GM18951 (cell line): ENCODE results near the gene TRAPPC11.

Experiments
- POLR2A ChIP-seq: IDR thresholded peaks from 4 replicates; pipeline ENCODE4 v1.6.1; 2011; ENCODE audit warnings: mild to moderate bottlenecking; ENCODE audit not compliant: insufficient read length, insufficient read depth; ENCODE audit errors: extremely low read depth
- in situ Hi-C: fragments of 300-500 bp; cut with MboI; formaldehyde crosslinking; loops from one replicate; pipeline ENCODE4 v1.12.0; 2022; ENCODE audit warnings: low sequenced_read_pairs, mixed read lengths, inconsistent platforms; ENCODE audit not compliant: unreplicated experiment

Gene TRAPPC11

GRCh38 chr4:183631577-183632198 is 27.4 kb upstream of the TRAPPC11 start:
- in situ Hi-C loops: no loop called here

DNA sequence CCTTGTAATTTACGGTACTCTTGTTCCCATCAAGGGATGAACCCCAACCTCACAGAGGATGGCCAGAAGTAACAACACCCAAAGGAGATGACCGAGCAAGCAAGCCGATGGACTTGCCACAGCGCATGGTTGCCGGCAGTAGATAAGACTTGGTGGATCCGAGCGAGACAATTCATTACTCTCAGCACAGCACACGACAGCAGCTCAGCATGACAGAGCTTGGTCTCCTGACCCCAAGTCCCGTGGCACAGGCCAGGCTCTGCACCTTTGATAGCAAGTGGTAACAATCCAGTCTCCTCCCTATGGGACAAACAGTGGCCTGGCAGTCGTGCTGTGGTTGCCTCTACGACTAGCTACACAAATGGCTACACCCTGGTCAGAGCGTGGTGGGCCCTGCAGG is 26.4 kb upstream of the TRAPPC11 start:
- no peak for TF ChIP-seq POLR2A
- in situ Hi-C loops: no loop called here

More at GRCh38 chr4:183631577-183632198, 27.4 kb upstream of the TRAPPC11 start:
- TF ChIP-seq POLR2A: no peak

- in situ Hi-C loops: no loop called here
- TF ChIP-seq POLR2A: no peak
Observed at GRCh38 chr4:183633476-183634400, 25.4 kb upstream of the TRAPPC11 start.

- in situ Hi-C loops: no loop called here
- TF ChIP-seq POLR2A: no peak
Observed at GRCh38 chr4:183635321-183635720, 23.8 kb upstream of the TRAPPC11 start.

GRCh38 chr4:183635741-183636140 is 23.4 kb upstream of the TRAPPC11 start:
- in situ Hi-C loops: no loop called here
- TF ChIP-seq POLR2A: no peak

- TF ChIP-seq POLR2A: no peak
- in situ Hi-C loops: no loop called here
Observed at GRCh38 chr4:183636503-183636902, 22.6 kb upstream of the TRAPPC11 start.

DNA sequence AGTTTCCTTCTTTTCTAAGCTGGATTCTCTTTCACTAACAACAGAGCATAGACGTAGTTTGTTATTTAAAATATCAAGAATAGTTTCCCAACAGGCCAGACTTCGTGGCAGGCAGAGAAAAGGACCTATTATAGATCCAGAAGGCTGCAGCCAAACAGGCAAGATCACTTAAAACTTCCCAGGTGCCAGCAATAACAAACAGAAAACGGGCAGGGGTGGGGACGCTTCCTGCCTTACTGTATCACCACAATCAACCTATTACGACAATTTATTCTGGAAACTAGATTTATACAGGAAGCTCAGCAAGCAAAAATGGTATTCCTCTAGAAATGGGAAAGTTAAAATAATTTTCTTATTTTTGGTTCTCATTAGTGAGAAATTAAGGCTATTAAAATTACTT is 22.2 kb upstream of the TRAPPC11 start:
- no peak for TF ChIP-seq POLR2A
- in situ Hi-C loops: no loop called here

DNA sequence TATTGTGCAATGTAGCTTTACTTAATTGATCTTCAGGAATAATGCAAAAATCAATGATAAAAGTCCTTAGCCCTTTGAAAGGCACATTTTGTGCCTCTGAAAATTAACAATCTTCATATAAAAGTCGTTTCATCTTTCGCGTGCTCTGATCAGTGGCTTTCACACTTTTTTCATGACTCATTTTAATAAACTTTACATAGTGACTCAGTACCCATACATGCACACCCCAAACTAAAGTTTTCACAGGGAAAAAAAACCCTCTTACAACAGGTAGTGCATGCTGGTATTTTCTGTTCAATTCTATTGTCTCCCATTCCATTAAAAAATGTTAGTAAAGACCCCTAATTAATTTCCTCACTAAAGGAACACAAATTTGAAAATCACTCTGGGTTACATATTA is 21.6 kb upstream of the TRAPPC11 start:
- no peak for TF ChIP-seq POLR2A
- in situ Hi-C loops: no loop called here

DNA sequence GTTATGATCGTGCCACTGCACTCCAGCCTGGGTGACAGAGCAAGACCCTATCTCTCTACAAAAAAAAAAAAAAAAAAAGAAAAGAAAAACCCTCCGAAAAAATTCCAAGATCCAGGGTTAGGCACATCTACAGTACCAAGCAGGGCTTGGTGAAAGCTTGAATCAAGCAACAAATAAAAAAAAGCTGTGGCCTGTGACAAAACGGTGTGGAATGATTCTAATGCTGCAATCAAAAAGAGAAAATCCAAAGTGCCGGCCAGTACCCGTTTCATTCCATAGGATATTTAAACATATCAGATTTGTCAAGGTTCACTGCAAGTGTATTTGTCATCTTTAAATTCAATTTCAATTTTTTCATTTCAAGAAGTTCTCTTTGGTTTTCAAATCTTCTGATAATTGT is 20.7 kb upstream of the TRAPPC11 start:
- no peak for TF ChIP-seq POLR2A
- in situ Hi-C loops: no loop called here

GRCh38 chr4:183639291-183639690 is 19.8 kb upstream of the TRAPPC11 start:
- in situ Hi-C loops: no loop called here
- no peak for TF ChIP-seq POLR2A

GRCh38 chr4:183645326-183645725 is 13.8 kb upstream of the TRAPPC11 start:
- in situ Hi-C loops: no loop called here
- no peak for TF ChIP-seq POLR2A

DNA sequence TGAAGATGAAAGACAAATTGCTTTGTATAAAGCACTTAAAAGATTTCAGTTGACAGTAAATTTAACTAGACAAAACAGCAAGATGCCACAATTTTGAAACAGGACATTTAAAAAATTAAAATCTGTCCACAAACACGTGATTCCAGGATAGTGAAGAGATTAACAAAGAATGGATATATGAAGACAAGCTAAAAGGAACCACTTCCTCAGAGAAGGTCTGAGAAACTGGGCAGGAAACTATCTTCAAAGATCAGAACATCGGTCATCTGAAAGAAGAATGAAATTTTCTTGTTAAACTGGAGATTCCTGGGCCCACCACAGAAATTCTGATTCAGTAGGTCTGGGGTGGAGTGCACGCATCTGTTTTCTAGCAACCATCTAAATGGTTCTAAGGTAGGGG is 1.5 kb upstream of the TRAPPC11 start:
- in situ Hi-C loops: no loop called here
- no peak for TF ChIP-seq POLR2A

- in situ Hi-C loops: no loop called here
- TF ChIP-seq POLR2A: no peak
Observed at GRCh38 chr4:183658362-183659028, 598 bp upstream of the TRAPPC11 start.

DNA sequence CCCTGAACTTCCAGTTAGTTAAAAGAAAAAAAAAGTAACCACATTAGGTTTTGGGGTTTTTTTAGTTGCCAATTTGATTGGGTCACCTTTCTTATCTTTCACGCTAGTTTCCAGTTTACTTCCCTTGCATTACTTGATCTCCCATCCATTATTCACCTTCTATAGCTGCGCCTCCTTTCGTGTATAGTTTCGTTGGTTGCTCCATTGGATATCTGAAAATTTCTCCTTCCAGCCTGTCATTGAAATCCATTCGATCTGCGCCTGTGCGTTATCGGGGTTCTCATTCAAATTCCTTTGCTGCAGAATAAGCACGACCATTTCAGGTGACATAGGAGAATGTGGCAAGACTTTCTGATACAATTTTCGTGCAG is 764 bp downstream of the TRAPPC11 start:
- no peak for TF ChIP-seq POLR2A
- in situ Hi-C loops: no loop called here

DNA sequence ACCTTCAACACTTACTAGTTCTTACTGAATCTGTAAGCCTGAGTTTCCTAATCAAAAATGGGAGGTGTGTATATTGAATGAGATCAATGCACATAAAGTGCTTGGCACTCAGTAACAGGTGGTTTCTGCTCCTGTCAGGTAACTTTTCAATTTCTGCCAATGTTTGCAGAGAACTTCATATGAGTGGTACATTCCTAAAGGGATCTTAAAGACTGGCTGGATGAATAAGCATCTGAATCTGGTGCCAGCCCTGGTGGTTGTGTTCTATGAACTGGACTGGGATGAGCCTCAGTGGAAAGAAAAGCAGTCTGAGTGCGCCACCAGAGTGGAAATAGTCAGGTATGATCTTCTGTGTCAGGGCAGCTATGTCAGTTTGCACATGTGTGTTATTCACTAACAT is 7.0 kb downstream of the TRAPPC11 start:
- in situ Hi-C loops: no loop called here
- no peak for TF ChIP-seq POLR2A
